Activated CD8-positive, alpha-beta memory T cell treated with anti-CD3 and anti-CD28 coated beads for 36 hours (primary cell): ENCODE data around the gene CISD3. TPM values are rescaled to one million over a fixed set of nuclear protein-coding genes. Genes with fewer than 3 reads are reported as not detected.

Experiments
- CTCF ChIA-PET: fragments of 350-600 bp; sonication (Branson Sonifier 250); formaldehyde crosslinking; loops from one replicate; lab custom pipeline; 2021; ENCODE audit warnings: antibody characterized with exemption; lab: Charles Lee
- POLR2A ChIA-PET: fragments of 350-600 bp; sonication (Branson Sonifier 250); formaldehyde crosslinking; loops from one replicate; lab custom pipeline; 2021; ENCODE audit warnings: antibody characterized with exemption; lab: Charles Lee
- total RNA-seq, 2 experiments: library from RNA; stranded (reverse); gene quantifications; one replicate each; pipeline ENCODE4 v1.2.3, GENCODE V29; 2021

Gene CISD3
- total RNA-seq, 2 experiments from 2014 or later, result 67.4 to 69.0 TPM

GRCh38 chr17:38705523-38705802, 24.7 kb upstream of the CISD3 start:
- ChIA-PET POLR2A (interaction anchor here (0.7 to 3.6 kb wide), 8 partner anchors 11 to 164 kb away, joined by 3 to 17 read pairs (median 4); partner anchors contain the start of gene LASP1), CTCF (interaction anchor here (1.1 to 4.0 kb wide), 7 partner anchors 14 to 147 kb away, joined by 3 to 20 read pairs (median 4); partner anchors contain the start of gene EPOP)

- ChIA-PET CTCF (interaction anchor here (1.1 to 4.0 kb wide), 9 partner anchors 9 to 147 kb away, joined by 3 to 20 read pairs (median 3); partner anchors contain the start of gene EPOP), POLR2A (interaction anchor here (0.7 to 3.6 kb wide), 10 partner anchors 10 to 148 kb away, joined by 3 to 17 read pairs (median 4); partner anchors contain the start of gene CISD3)
Observed at GRCh38 chr17:38705803-38706504, 24.2 kb upstream of the CISD3 start.

- CTCF ChIA-PET, result interaction anchor here (1.3 to 4.0 kb wide), 7 partner anchors 9 to 39 kb away, joined by 3 to 20 read pairs (median 5); partner anchors contain the start of gene EPOP
- POLR2A ChIA-PET, result interaction anchor here (0.7 to 2.3 kb wide), 6 partner anchors 10 to 46 kb away, joined by 3 to 13 read pairs (median 5); partner anchors contain the start of genes CISD3 and PSMB3
Observed at GRCh38 chr17:38706505-38707216, 23.5 kb upstream of the CISD3 start.

GRCh38 chr17:38707678-38708351, 22.3 kb upstream of the CISD3 start:
- CTCF ChIA-PET, result interaction anchor here (1.3 to 4.0 kb wide), 5 partner anchors 12 to 33 kb away, joined by 3 to 20 read pairs (median 7); partner anchors contain the start of gene EPOP
- POLR2A ChIA-PET, result interaction anchor here (0.9 to 2.3 kb wide), 2 partner anchors 12 to 44 kb away, joined by 3 to 6 read pairs; partner anchors contain the start of gene PSMB3

GRCh38 chr17:38709104-38709820, 20.9 kb upstream of the CISD3 start:
- ChIA-PET CTCF (interaction anchor here (1.0 to 4.0 kb wide), 5 partner anchors 19 to 33 kb away, joined by 3 to 20 read pairs (median 7); no protein-coding TSS in a partner anchor), POLR2A (interaction anchor here (1.6 kb wide), 1 partner anchor 10 kb away, joined by 9 read pairs; no protein-coding TSS in a partner anchor)

GRCh38 chr17:38709864-38710603, 20.1 kb upstream of the CISD3 start:
- ChIA-PET POLR2A (interaction anchor here (0.5 to 1.6 kb wide), 3 partner anchors 9 to 19 kb away, joined by 4 to 9 read pairs (median 7); no protein-coding TSS in a partner anchor), CTCF (interaction anchor here (0.9 to 2.2 kb wide), 6 partner anchors 10 to 33 kb away, joined by 3 to 10 read pairs (median 6); no protein-coding TSS in a partner anchor)

- POLR2A ChIA-PET, result interaction anchor here (1.4 to 1.6 kb wide), 2 partner anchors 8 to 18 kb away, joined by 4 to 9 read pairs; no protein-coding TSS in a partner anchor
- CTCF ChIA-PET, result interaction anchor here (0.9 to 2.2 kb wide), 4 partner anchors 10 to 34 kb away, joined by 3 to 8 read pairs (median 6); no protein-coding TSS in a partner anchor
Observed at GRCh38 chr17:38710604-38710962, 19.6 kb upstream of the CISD3 start.

- POLR2A ChIA-PET, result interaction anchor here (1.4 kb wide), 1 partner anchor 18 kb away, joined by 4 read pairs; no protein-coding TSS in a partner anchor
Observed at GRCh38 chr17:38710985-38711384, 19.2 kb upstream of the CISD3 start.

GRCh38 chr17:38711792-38712571, 18.2 kb upstream of the CISD3 start:
- POLR2A ChIA-PET, result interaction anchor here (1.4 kb wide), 1 partner anchor 17 kb away, joined by 4 read pairs; no protein-coding TSS in a partner anchor
- CTCF ChIA-PET, result interaction anchor here (0.6 to 2.2 kb wide), 4 partner anchors 15 to 35 kb away, joined by 3 to 8 read pairs (median 4); no protein-coding TSS in a partner anchor

More at GRCh38 chr17:38710985-38711384, 19.2 kb upstream of the CISD3 start:
- CTCF ChIA-PET, result interaction anchor here (0.9 to 2.2 kb wide), 4 partner anchors 9 to 34 kb away, joined by 3 to 8 read pairs (median 5); no protein-coding TSS in a partner anchor

- CTCF ChIA-PET, result interaction anchor here (0.6 to 2.2 kb wide), 4 partner anchors 14 to 36 kb away, joined by 3 to 8 read pairs (median 4); no protein-coding TSS in a partner anchor
- POLR2A ChIA-PET, result no interaction called here
Observed at GRCh38 chr17:38712593-38712992, 17.5 kb upstream of the CISD3 start.

- ChIA-PET CTCF (interaction anchor here (1.4 kb wide), 1 partner anchor 154 kb away, joined by 3 read pairs; no protein-coding TSS in a partner anchor), POLR2A (no interaction called here)
Observed at GRCh38 chr17:38713456-38714075, 16.6 kb upstream of the CISD3 start.

- POLR2A ChIA-PET, result interaction anchor here (0.5 to 2.6 kb wide), 5 partner anchors 9 to 34 kb away, joined by 3 to 8 read pairs (median 4); partner anchors contain the start of gene MLLT6
- CTCF ChIA-PET, result interaction anchor here (0.7 to 1.1 kb wide), 4 partner anchors 9 to 20 kb away, joined by 3 to 5 read pairs (median 4); no protein-coding TSS in a partner anchor
Observed at GRCh38 chr17:38715216-38715943, 14.8 kb upstream of the CISD3 start.

- POLR2A ChIA-PET, result interaction anchor here (1.4 to 2.6 kb wide), 3 partner anchors 10 to 11 kb away, joined by 3 to 8 read pairs (median 4); partner anchors contain the start of gene MLLT6
- CTCF ChIA-PET, result interaction anchor here (0.9 to 1.2 kb wide), 3 partner anchors 11 to 18 kb away, joined by 3 to 4 read pairs (median 3); no protein-coding TSS in a partner anchor
Observed at GRCh38 chr17:38716368-38717005, 13.7 kb upstream of the CISD3 start.
